ENCODE data around the gene PSMA6.
"Not testable (repeated sequence)": the region's sequence is repeated elsewhere in the genome, so short reads cannot be mapped to it uniquely, and the experiment has no call there.

The PSMA6 gene

GRCh38 chr14:35344107-35344807 lies 52.1 kb downstream of the PSMA6 start:
- no peak for DNase-seq (ENCODE audit: low spot score)

GRCh38 chr14:35346738-35347322 lies 54.6 kb downstream of the PSMA6 start:
- no peak for DNase-seq (ENCODE audit: low spot score)

GRCh38 chr14:35347323-35348043 lies 55.3 kb downstream of the PSMA6 start:
- no peak for DNase-seq (ENCODE audit: low spot score)

GRCh38 chr14:35348044-35348380 lies 55.8 kb downstream of the PSMA6 start:
- not testable (repeated sequence) for DNase-seq (ENCODE audit: low spot score)

- DNase-seq (ENCODE audit: low spot score) = no peak
These were observed 57.5 kb downstream of the PSMA6 start for GRCh38 chr14:35349496-35350365.

- DNase-seq (ENCODE audit: low spot score) = no peak
These were observed 59.3 kb downstream of the PSMA6 start for GRCh38 chr14:35351497-35351896.

GRCh38 chr14:35351897-35352273 lies 59.7 kb downstream of the PSMA6 start:
- no peak for DNase-seq (ENCODE audit: low spot score)

- no peak for DNase-seq (ENCODE audit: low spot score)
These were observed 60.4 kb downstream of the PSMA6 start for GRCh38 chr14:35352274-35353233.

GRCh38 chr14:35353409-35354172 lies 61.4 kb downstream of the PSMA6 start:
- no peak for DNase-seq (ENCODE audit: low spot score)

- not testable (repeated sequence) for DNase-seq (ENCODE audit: low spot score)
These were observed 63.1 kb downstream of the PSMA6 start for GRCh38 chr14:35355235-35355634.

GRCh38 chr14:35355981-35356841 lies 64.0 kb downstream of the PSMA6 start:
- DNase-seq (ENCODE audit: low spot score) = no peak

- DNase-seq (ENCODE audit: low spot score) = not testable (repeated sequence)
These were observed 67.5 kb downstream of the PSMA6 start for GRCh38 chr14:35359655-35360054.

GRCh38 chr14:35361141-35361480 lies 68.9 kb downstream of the PSMA6 start:
- DNase-seq (ENCODE audit: low spot score) = no peak

- no peak for DNase-seq (ENCODE audit: low spot score)
These were observed 70.3 kb downstream of the PSMA6 start for GRCh38 chr14:35362450-35362849.

GRCh38 chr14:35362911-35363374 lies 70.8 kb downstream of the PSMA6 start:
- DNase-seq (ENCODE audit: low spot score) = no peak

- peak; percentile 94 for DNase-seq (ENCODE audit: low spot score)
These were observed 73.2 kb downstream of the PSMA6 start for GRCh38 chr14:35365130-35366055.

- DNase-seq (ENCODE audit: low spot score) = peak; percentile 64
These were observed 73.9 kb downstream of the PSMA6 start for GRCh38 chr14:35366056-35366451.

GRCh38 chr14:35366521-35366976 lies 74.4 kb downstream of the PSMA6 start:
- DNase-seq (ENCODE audit: low spot score) = no peak

All from RKO (cell line).